Tibial nerve (tissue), 4 donors: ENCODE measurements around the gene NCEH1. TPM values are rescaled to one million over a fixed set of nuclear protein-coding genes. Genes with fewer than 3 reads are reported as not detected.

Source experiments
- DNase-seq, 2 donors: peaks; one replicate each; pipeline ENCODE4 v3.0.0-alpha.2; 2019; ENCODE audit warnings: low spot score in 2 of 2
- H3K27ac ChIP-seq, 4 donors: fragments of 200-600 bp; sonication (generic) in 3 of 4; one replicate each; pipeline ENCODE4 v1.5.1; 2017 to 2019; ENCODE audit warnings: mild to moderate bottlenecking in 1 of 4
- H3K27me3 ChIP-seq, 2 donors: fragments of 200-600 bp; sonication (generic) in 1 of 2; one replicate each; pipeline versions ENCODE4 v1.5.1 to v1.6.0; 2017 to 2019
- H3K36me3 ChIP-seq, 3 donors: fragments of 200-600 bp; sonication (generic); one replicate each; pipeline ENCODE4 v1.5.1; 2018 to 2019
- H3K4me1 ChIP-seq, 4 donors: fragments of 200-600 bp; sonication (generic) in 3 of 4; one replicate each; pipeline ENCODE4 v1.5.1; 2017 to 2019
- H3K4me3 ChIP-seq, 4 donors: fragments of 200-600 bp; sonication (generic) in 3 of 4; one replicate each; pipeline ENCODE4 v1.5.1; 2017 to 2019; ENCODE audit warnings: mild to moderate bottlenecking in 1 of 4, moderate library complexity in 1 of 4
- H3K9me3 ChIP-seq, 4 donors: fragments of 200-600 bp; sonication (generic) in 3 of 4; one replicate each; pipeline ENCODE4 v1.5.1; 2017 to 2019
- CTCF ChIP-seq, 5 experiments: fragments of 200-600 bp in 3 of 5; fragments of 450-650 bp in 2 of 5; sonication (generic) in 3 of 5; IDR thresholded peaks; one replicate each; pipeline ENCODE4 v1.5.1; 2016 to 2019; ENCODE audit warnings: antibody characterized with exemption in 5 of 5, mild to moderate bottlenecking in 3 of 5, moderate library complexity in 2 of 5
- EP300 ChIP-seq, 2 donors: sonication (generic); formaldehyde crosslinking; IDR thresholded peaks; one replicate each; pipeline ENCODE4 v1.6.1; 2017; ENCODE audit warnings: antibody characterized with exemption in 2 of 2, mild to moderate bottlenecking in 1 of 2
- POLR2A ChIP-seq, 2 donors: fragments of 450-650 bp; IDR thresholded peaks; one replicate each; pipeline ENCODE4 v1.6.1; 2017; ENCODE audit warnings: antibody characterized with exemption in 2 of 2, mild to moderate bottlenecking in 2 of 2, moderate library complexity in 2 of 2
- WGBS, 2 donors: methylation state at CpG; one replicate each; pipeline ENCODE4 v1.1.5; 2018; 5-methylcytosine and 5-hydroxymethylcytosine counted together
- total RNA-seq, 4 donors: library from RNA; depleted of rRNA; stranded (reverse); fragments of >200 nt; gene quantifications; one replicate each; pipeline ENCODE4 v1.1.0, GENCODE V29; 2016

The NCEH1 gene
- total RNA-seq, 4 donors from 2014 or later, result 4.3 to 13.5 (median 5.5) TPM

DNA sequence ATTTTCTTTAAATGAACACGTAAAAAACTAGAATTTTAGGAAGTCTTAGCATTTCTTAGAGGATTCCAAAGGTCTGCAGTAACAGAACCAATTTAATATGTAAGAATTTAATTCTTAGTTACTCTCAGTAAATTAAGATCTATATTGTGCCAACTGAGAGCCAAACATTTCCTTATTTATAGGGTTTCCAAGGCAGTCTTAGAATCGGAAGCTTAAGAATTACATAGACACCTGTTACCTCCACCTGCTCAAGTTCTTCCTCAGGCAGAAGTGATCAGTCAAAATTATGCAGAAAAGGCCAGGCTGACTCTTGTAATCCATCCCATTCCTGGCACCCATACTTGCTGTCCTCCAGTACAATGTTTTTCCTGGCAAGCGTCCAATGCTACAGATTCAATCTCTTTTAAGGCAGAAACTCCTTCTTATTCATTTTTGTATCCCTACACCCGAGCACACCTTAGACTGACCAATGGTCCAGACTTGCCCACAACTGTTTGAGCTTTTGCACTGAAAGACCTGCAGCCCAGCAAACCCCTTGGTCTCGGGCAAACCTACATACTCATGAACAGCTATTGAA lies 64.3 kb downstream of the NCEH1 start:
- Histone ChIP-seq H3K36me3 (peaks cover 0 to 21% (median 0%) of the 10 kb centered on the region in 3 donors), H3K4me3 (no peak overlapping the region), H3K27ac (no peak overlapping the region), H3K9me3 (no peaks in the 10 kb centered on the region), H3K27me3 (no peaks in the 10 kb centered on the region), H3K4me1 (peaks cover 0 to 11% (median 0%) of the 10 kb centered on the region in 4 donors)
- TF ChIP-seq POLR2A (IDR thresholded peaks at IDR 0.05), result no peak
- no peak for TF ChIP-seq CTCF (IDR thresholded peaks at IDR 0.05)
- TF ChIP-seq EP300 (IDR thresholded peaks at IDR 0.05), result no peak
- WGBS, 2 donors, result 66 to 72% methylated on average over 5 of the region's 5 CpGs
- peak in 1 of 2 donors; percentile 51 for DNase-seq

- H3K27ac ChIP-seq, result no peak overlapping the region
- DNase-seq, result no peak
- H3K4me3 ChIP-seq, result no peak overlapping the region
- H3K36me3 ChIP-seq, result peaks cover 0 to 25% (median 0%) of the 10 kb centered on the region in 3 donors
- H3K4me1 ChIP-seq, result peaks cover 0 to 11% (median 0%) of the 10 kb centered on the region in 4 donors
- TF ChIP-seq POLR2A (IDR thresholded peaks at IDR 0.05), result no peak
- no peak for TF ChIP-seq EP300 (IDR thresholded peaks at IDR 0.05)
- TF ChIP-seq CTCF (IDR thresholded peaks at IDR 0.05), result no peak
- 95 to 99% methylated on average over 3 of the region's 3 CpGs for WGBS, 2 donors
- no peaks in the 10 kb centered on the region for H3K27me3 ChIP-seq
- H3K9me3 ChIP-seq, result no peaks in the 10 kb centered on the region
Measured at GRCh38 chr3:172644258-172644657, 66.6 kb downstream of the NCEH1 start.

GRCh38 chr3:172643506-172644179 lies 67.2 kb downstream of the NCEH1 start:
- H3K27me3 ChIP-seq, result no peaks in the 10 kb centered on the region
- H3K9me3 ChIP-seq, result no peaks in the 10 kb centered on the region
- no peak for TF ChIP-seq POLR2A (IDR thresholded peaks at IDR 0.05)
- no peak for TF ChIP-seq EP300 (IDR thresholded peaks at IDR 0.05)
- no peak for TF ChIP-seq CTCF (IDR thresholded peaks at IDR 0.05)
- no peak overlapping the region for H3K27ac ChIP-seq
- H3K4me3 ChIP-seq, result no peak overlapping the region
- no peak for DNase-seq
- H3K36me3 ChIP-seq, result peaks cover 0 to 25% (median 0%) of the 10 kb centered on the region in 3 donors
- 85 to 97% methylated on average over 5 of the region's 5 CpGs for WGBS, 2 donors
- peaks cover 0 to 11% (median 0%) of the 10 kb centered on the region in 4 donors for H3K4me1 ChIP-seq

DNA sequence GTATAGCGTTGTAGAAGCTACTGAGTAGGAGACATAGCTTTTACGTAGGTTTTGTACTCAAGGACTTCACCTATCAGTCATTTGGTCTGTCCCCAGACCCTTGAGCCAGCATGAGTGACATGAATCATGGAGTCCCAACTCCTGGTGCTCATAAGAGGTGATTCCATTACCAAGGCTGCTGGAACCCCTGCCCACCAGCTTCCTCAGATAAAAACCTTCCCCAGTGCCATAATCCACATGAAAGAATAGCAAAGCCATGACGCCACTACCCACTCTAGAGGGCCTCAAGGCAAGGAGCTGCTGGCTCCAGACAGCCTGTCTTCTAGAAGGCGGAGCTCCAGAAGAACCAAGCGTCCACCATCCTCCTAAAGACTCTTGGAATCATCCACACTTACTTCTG lies 69.6 kb downstream of the NCEH1 start:
- H3K27ac ChIP-seq, result no peak overlapping the region
- peaks cover 0 to 25% (median 0%) of the 10 kb centered on the region in 3 donors for H3K36me3 ChIP-seq
- H3K9me3 ChIP-seq, result no peaks in the 10 kb centered on the region
- H3K27me3 ChIP-seq, result no peaks in the 10 kb centered on the region
- WGBS, 2 donors, result 91 to 95% methylated on average over 5 of the region's 5 CpGs
- H3K4me3 ChIP-seq, result no peak overlapping the region
- DNase-seq, result no peak
- no peaks in the 10 kb centered on the region for H3K4me1 ChIP-seq
- TF ChIP-seq EP300 (IDR thresholded peaks at IDR 0.05) (no peak), CTCF (IDR thresholded peaks at IDR 0.05) (no peak), POLR2A (IDR thresholded peaks at IDR 0.05) (no peak)

DNA sequence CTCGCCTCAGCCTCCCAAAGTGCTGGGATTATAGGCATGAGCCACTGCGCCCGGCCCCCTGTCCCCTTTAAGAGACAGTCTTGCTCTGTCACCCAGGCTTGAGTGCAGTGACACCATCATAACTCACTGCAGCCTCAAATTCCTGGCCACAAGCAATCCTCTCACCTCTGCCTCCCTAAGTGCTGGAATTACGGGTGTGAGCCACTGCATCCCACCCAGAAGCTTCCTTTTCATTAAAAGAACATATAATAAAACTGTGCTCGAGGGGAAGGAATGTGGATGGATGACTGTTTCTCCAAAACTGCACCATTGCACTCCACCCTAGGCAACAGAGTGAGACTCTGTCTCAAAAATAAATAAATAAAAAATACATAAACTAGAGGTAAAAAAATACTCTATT lies 70.1 kb downstream of the NCEH1 start:
- DNase-seq, result no peak
- H3K4me3 ChIP-seq, result no peak overlapping the region
- no peaks in the 10 kb centered on the region for H3K9me3 ChIP-seq
- H3K27ac ChIP-seq, result no peak overlapping the region
- H3K4me1 ChIP-seq, result no peaks in the 10 kb centered on the region
- H3K36me3 ChIP-seq, result peaks cover 0 to 25% (median 0%) of the 10 kb centered on the region in 3 donors
- H3K27me3 ChIP-seq, result no peaks in the 10 kb centered on the region
- TF ChIP-seq POLR2A (IDR thresholded peaks at IDR 0.05) (no peak), EP300 (IDR thresholded peaks at IDR 0.05) (no peak), CTCF (IDR thresholded peaks at IDR 0.05) (no peak)
- WGBS, 2 donors, result 84 to 85% methylated on average over 5 of the region's 5 CpGs
